ENCODE results near the gene SREK1IP1.

SREK1IP1 gene
- 16.8 to 64.6 (median 33.0) reads per million in 18 experiments for total RNA-seq

DNA sequence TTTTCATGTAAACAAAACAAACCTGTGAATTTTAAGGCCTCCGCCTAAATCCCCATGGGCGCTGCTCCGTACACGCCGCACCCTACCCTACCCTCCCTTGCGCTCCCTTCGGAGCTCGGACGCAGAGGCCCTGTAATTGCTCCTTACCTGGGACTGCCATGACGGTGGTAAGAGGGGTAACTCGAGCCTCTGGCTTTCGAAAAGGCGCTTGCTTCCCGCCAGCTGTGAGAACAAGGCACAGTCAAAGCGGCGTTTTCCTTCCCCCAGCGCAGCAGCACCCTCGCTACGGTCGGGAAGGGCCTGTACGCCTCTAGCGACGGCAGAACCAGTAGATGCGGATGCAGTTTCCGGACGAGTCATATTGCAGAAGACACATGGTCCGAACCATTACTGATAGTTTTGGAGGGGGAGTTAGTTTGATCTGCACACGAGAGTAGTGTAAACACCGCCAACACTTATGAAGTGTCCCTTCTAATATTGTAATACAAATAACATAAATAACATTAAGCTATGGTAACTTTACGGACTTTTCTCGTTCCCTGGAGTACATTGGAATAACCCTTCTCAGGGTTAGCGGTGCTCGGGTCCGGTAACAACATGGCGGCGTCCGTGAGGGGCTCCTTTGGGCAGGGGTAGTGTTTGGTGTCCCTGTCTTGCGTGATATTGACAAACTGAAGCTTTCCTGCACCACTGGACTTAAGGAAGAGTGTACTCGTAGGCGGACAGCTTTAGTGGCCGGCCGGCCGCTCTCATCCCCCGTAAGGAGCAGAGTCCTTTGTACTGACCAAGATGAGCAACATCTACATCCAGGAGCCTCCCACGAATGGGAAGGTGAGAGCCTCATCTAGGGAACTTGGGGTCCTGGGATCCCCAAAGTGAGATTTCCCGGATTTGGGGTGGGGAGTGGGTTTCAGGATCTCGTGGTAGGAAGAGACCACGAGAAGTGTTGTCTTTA, at the start of gene SREK1IP1, which contains the start of gene CWC27:
Gene SREK1IP1 (minus strand): TSS at position 334 of the 955 bp plus-strand sequence. CDS start 174 bp downstream, at position 160.
Gene CWC27 (plus strand): TSS at position 573 of the 955 bp plus-strand sequence. CDS start 217 bp downstream, at position 790.
- peak; percentile 86 to 91 for DNase-seq

DNA sequence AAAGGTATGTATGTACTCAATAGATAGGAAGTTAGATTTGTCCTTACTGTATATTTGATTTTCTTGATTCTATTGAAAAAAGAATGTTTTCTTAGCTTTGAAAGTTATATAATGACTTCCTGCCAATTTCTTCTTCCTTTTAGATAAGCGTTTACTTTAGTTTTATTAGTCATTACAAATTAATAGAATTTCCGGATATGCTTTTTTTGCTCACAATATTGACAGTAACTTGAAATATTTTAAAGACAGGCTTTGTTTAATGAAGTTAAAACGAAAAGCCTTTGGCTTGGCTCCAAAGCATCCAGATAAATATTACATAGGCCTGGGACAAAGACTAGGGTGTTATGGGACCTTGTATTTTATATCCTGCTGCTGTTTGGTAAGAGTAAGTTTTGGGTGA, 49.8 kb upstream of the SREK1IP1 start:
- no peak for DNase-seq

DNA sequence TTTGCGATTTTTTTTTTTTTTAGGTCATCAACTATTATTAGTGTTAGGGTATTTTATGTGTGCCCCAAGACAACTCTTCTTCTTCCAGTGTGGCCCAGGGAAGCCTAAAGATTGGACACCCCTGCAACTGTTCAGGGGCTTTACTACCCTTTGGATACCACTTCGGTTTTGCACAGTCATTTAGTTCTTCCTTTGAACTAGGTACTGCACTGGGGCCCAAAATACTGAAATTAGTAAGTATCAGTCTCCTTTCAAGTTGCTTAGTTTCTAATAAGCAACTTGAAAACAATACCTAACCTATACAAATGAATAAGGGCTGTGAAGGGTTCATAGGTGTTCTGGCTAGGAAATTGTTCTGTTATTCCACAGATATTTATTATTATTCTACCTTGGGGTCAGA, 45.6 kb upstream of the SREK1IP1 start:
- no peak for DNase-seq

DNA sequence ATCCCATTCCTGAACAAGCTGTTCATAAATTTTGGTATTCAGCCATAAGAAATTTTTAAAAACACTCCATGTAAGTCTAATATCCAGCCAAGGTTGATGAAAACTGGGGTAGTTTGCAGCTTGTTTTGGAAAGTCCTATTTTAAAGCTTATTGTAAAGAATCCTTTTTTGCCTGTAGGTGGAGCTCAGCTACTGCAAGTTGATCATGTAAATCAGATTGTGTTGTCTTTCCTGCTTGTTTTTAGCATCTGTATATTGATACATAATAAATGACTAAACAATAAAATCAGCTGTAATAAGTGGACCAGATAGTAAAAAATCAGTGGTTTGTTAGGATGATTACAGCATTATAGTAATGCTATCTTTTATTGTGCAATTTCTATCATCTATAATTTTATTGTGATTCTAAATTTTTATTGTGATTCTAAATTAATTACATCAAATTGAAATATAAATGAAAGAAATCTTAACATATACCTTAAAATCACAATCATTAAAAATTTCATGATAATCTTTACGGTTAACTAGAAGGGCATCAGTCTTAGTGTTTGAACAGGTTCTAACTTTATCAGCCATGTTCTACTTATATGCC, 42.7 kb upstream of the SREK1IP1 start:
- peak; percentile 52 to 59 for DNase-seq

DNA sequence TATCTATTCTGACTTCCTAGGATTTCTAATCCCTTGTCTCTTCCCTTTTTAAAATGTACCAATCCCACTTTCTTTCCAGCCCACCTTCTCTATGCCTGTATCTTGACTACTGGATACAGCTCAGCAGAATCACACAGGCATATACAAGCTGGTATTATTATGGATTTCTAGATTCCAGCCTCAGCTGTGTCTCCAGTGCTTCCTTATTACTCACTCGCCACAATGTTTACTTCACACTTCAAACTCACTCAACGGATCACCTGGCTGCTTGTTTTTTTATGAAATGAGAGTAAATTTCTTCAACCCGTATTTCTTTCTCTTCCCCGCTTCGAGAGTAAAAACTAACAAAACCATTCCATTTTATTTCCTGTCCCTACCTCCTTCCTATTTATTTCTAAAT, 39.0 kb upstream of the SREK1IP1 start:
- DNase-seq, result no peak

DNA sequence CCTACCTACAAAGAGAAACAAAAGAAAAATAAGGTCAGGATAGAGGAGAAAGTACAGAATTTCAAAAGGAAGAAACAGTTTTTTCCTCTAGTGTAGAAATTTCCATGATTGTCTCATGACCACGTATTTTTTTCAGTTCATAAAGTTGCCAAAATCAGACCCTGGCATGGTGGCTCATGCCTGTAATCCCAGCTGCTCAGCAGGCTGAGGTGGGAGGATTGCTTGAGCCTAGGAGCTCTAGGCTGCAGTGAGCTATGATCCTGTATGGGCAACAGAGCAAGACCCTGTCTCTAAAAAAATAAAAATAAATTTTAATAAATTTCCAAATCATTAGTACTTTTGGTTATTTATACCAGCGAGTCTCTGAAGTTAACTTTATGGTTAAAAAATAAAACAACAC, 38.0 kb upstream of the SREK1IP1 start:
- no peak for DNase-seq

DNA sequence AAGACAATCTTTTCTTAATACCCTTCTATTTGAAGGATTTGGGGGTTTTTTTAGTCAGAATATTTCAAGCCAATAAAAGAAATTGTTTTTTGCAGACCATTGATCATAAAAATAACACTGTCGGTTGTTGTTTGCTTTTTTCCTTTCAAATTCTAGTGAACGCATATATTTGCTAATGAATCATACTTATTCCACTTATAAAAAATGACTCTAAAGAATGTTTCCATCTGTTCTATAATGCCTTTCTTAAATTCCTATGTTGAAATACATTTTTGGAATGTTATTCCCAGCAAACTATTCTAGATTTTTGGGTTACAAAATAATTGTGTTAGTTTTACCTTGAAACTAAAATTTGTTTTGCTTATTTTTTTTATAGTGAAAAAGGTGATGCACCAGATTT, 32.4 kb upstream of the SREK1IP1 start:
- DNase-seq, result no peak

DNA sequence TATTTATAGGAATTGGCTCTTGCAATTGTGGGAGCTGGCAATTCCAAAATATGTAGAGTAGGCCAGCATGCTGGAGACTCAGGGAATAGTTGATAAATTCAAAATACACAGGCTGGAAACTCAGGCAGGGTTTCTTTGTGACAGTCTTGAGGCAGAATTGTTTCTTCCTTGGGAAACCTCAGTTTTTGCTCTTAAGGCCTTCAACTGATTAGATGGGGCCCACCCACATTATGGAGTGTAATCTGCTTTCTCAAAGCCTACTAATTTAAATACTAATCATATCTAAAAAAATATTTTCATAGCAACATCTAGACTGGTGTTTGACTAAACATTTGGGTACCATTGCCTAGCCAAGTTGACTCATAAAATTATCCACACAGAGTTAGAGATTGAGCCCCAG, 27.8 kb upstream of the SREK1IP1 start:
- no peak for DNase-seq

DNA sequence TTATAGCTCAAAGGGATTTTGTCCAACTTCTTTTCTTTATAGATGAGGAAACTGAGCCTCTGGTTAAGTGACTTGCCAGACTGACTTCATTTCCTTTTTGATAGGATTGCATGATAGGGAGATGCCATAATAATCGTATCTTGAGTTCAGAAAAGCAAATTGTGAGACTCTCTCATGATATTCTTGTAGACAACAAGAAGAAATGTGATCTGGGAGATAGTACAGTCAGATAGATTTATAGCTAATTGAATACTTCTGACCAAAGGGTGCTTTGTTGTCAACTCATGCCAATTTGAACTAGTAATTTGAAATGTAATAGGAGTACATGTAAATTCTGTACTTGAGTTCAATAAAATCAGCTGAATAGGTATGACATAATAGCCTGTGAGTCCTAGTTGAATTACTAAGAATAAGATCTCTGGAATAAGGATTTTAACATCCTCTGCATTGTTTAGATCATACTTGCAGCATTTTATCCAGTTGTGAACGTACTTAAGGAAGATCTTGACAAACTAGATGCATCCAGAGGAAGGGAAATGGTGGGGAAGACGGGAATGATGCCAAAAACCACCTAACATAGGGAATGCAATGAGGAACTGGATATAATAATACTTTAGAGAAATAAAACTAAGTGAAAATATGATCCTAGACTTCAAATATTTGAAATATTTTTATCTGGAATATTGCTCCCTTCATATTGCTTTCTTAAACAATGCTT, 25.7 kb upstream of the SREK1IP1 start:
- peak; percentile 2 to 24 for DNase-seq

DNA sequence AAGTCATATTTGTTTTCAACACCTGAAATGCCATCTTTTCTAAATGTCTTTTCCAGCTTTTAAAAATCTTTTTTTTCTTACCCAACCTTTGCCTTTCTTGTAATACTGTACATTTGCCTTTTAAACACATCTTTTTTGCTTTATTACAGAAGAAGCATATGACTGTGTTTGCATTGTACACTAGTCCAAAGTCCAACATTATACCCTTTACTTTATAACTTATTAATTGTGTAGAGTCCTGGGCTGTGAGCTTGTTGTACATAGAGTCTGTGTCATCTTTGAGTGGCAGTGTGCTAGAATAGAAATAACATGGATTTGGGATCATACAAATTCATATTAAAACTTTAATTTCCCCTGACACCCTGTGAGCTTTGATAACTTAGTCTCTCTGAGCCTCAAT, 24.0 kb upstream of the SREK1IP1 start:
- no peak for DNase-seq

DNA sequence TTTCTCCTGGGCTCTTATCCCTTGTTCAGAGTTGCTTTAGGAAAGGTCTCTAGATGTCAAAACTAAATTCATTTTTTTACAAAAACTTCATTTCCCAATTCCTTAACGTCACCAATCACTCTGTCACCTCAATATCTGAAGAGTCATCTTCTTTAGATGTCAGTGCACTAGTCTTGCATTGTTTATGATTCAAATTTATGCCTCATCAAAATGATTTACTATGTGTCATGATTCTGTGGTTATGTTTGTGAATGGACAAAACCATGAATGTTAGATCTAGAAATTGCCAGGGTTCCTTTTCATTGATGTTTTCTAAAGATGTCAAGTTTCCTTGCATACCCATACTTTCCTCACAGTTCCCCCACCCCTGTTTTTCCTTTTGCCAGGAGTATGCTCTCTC, 21.7 kb upstream of the SREK1IP1 start:
- no peak for DNase-seq

DNA sequence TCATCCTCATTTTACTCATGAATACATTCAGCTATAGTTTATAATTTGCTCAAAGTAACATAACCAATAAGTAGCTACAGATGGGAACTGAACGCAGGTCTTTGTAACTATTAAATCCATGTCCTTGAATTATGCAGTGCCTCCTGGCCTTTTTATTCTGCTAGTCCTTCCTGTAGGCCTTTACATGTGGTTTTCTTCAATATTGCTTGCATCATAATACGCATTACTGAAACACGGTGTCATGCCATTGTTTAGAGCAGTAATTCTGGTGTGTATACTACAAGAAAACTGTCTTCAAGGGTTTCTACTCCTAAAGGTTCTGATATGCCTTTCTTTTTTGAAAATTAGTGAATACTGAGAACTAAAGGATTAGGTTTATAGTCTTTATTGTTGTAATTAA, 21.0 kb upstream of the SREK1IP1 start:
- DNase-seq, result no peak

DNA sequence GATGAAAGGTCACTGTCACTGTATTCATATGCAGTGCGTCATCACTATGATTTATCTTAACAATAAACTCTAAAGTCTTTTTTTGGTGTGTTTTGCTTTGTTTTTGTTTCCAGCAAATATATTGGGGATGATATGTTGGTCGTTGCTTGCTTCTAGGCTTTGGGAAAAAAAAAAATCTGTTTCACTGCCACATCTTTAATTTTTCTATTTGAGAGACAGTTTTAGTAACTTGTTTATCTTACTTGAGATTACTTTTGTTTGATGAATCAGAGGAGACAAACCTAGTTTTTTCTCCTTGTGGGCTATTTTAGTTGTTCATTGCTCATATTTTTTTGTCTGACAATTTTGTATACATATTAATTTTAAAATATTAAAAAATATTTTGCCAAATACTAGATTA, 19.7 kb upstream of the SREK1IP1 start:
- no peak for DNase-seq

DNA sequence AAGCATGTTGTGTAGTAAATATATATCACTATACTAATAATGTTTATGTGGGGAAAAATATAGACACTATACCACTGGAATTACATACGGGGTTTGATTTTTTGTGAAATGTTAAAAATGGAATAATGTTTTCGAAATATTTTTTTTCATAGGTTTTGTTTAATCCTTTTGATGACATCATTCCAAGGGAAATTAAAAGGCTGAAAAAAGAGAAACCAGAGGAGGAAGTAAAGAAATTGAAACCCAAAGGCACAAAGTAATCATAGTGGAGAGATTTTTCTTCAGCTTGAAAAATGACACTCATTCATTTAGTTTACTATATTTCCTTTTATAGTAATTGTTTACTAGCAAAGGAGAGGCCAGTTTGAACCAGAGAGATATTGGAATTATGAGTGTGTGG, 17.9 kb upstream of the SREK1IP1 start:
- DNase-seq, result peak in 1 of 2 donors; percentile 5

DNA sequence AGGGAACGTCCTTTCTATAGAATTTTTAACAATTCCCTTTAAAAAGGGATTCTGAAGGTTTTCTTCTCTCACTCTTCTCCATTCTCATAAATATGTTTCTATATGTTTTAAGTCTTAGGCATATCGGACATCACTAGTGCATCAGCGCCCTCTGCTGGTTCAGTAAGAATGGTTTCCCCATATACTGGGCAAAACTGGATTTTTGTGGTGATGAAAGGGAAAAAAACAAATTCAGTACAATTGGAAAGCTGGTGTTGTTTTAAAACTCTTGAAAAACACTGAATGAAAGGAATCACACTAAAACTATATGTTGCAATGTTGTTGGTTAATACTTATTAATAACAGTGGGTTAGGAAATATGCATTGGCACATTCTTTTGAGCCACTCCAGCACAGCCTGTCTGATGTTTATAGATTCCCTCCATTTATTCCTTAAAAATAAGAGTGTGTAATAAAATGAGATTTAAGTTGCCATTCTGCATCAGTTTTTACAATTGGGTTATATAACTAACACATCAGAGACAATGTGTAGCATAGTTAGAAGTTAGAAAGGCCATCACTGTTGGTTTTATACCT, 16.0 kb upstream of the SREK1IP1 start:
- peak; percentile 79 to 85 for DNase-seq

DNA sequence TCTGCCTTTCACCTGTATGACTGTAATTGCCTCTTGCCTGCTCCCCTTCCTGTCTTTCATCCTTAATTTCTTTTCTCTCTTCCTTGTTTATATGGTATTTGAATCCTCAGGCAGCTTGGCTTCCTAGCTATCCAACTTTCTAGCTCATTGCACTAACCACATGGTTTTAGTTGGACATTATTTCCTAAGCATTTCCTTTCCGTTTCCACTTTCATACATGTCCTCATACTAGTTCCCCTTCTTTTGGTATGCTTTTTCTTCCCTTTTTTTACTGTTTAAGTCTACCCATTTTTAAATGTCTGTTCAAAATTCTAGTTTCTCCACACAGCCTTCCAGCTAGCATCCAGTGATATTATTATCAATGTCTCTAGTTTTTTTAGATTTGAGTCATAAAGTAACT, 6.8 kb upstream of the SREK1IP1 start:
- DNase-seq, result peak; percentile 26 to 78

DNA sequence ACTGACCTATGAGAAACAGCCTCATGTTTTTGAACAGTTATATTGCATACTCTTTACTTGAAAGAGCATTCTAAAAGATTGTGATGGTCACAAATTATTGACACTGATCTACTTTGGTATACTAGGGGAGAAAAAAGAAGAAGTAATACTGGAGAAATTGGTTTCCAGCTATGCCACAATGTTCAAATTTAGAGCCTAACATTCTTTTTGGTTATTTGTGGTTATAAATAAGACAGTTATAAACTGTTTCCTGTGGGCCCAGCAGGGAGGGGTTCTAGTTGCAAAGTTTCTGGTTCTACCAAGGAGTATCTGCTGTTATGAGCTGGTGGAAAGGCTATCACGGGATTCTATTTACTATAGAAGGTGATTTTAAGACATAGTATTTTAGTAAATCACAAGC, 5.0 kb upstream of the SREK1IP1 start:
- DNase-seq, result no peak

DNA sequence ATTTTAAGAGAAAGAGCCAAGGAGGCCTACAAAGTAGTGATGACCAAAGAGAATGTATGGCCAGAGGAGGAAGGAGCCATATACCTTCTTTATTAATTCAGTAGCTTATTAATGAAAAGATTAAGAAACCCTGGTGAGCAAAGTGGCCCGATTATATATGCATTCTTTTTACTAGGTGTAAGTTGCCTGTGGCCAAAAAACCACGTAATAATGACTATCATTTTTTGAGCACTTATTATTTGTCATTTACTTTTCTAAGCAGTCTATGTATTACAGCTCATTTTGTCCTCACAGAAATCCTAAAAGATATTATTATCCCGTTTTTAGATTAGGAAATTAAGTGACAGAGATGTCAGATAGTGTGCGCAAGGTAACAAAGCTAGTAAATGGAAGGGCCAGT, 3.2 kb upstream of the SREK1IP1 start:
- no peak for DNase-seq

DNA sequence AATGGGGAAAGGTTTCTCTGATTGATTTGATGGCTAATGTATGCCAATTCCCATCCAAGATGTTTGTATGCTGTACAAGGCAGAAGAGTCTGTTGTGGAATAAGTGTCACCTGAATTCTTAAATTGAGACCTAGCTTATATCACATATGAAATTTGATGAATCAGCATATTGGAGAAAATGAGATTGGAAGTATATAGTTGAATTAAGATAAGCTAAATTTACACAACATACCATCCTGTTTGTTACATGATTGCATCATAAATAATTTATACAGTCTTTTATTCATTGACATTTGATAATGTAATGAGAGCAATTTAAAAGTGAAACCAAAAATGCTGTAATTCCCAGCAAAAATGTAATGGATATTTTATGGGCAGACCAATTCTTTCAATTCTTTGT, 1.4 kb upstream of the SREK1IP1 start:
- no peak for DNase-seq

DNA sequence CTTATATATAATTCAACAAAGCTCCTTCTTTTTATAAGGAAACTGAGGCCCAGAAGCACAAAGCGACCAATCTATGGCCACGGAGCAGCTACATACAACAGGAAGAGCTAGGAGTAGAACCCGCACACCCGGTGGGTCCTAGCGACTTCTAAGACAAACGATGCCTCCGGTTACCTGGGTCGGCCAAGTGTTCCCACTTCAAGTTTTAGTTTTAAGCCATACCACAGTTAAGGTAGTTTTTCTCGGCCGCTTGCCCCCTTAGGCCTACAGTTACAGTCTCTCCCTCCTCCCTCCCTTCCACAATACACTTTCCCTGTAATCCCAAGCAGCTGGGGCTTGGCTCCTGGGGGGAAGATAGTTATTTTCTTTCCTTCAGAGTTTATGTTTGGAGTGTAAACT, 533 bp downstream of the SREK1IP1 start:
- peak in 1 of 2 donors; percentile 1 for DNase-seq

DNA sequence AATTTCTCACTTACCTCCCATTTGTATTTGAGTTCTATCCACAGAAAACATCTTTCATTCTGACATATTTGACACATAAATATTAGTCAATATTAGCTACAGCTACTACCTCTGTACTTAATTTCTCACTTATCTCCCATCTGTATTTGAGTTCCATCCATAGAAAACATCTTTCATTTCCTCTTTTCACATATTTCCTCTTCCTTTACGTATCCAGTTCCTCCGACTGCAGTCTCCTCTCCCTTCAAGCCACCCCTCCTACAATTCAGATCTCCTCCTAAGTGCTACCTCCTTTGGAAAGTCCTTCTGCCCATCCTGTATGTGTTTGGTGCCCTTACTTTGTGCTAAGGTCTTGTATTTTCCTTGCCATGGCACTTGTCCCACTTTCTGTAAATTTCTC, 1.6 kb downstream of the SREK1IP1 start:
- DNase-seq, result peak; percentile 7 to 54

DNA sequence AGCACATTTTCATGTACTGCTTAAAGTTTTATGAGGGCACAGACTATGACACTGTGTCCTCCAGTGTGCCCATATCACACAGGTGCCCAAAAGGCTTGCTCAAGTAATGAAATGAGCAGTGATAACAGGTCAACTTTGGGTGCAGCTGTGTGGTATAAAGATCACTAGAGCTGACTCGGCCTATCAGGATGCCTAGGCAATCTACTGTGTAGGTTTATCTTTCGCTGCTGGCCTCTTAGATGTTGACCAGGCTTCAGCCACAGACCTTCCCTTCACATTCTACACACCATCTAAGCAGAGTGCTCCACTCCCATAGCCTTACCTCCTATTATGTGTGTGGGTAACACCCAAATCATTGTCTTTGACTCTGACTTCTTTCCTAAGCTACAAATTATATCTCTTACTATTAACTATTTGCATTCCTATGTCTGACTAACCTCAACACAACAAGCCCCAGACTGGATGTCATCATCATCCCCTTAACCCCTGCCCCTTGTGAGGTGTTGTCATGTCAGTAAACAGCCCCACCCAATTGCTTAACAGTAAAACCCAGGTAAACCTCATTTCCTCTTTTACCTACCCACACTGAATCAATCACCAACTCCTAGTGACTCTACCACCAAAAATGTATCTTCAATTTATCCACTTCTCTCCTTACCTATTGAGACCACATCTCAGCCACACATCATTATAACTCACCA, 2.5 kb downstream of the SREK1IP1 start:
- no peak for DNase-seq

Measured in inflammatory macrophage (primary cell).